PC-3 (cell line): ENCODE measurements around the gene DIP2B.

Experiments used
- EZH2phosphoT487 ChIP-seq: fragments of 300-600 bp; sonication (generic); IDR thresholded peaks from 2 replicates; pipeline ENCODE4 v1.6.1; 2018; ENCODE audit warnings: mild to moderate bottlenecking, antibody characterized with exemption, low read length, borderline replicate concordance
- TF ChIP-seq, protein P1 (sequence below): fragments of 300-600 bp; sonication (generic); conservative IDR thresholded peaks from 2 replicates; pipeline ENCODE4 v1.5.1; 2017; ENCODE audit warnings: antibody characterized with exemption, low read depth, mild to moderate bottlenecking, low read length

DNA sequence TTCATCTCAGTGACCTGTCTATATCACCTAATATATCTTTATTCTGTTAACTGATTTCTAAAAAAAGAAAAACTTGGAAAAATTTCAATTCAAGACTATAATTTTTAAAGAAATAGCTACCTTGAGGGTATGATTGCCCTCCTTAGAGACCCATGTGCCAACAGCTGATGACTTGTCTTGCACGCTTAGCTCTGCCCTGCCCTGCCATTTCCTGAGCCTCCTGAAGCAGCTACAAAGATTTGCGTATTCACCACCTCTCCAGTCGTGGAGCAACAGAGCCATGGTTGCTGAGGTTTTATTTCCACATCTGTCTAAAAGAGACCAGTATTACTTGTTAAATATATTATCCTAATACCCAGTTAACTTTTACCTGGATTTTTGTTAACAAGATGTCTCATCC is 167.4 kb downstream of the DIP2B start:
- TF ChIP-seq, protein P1, sequence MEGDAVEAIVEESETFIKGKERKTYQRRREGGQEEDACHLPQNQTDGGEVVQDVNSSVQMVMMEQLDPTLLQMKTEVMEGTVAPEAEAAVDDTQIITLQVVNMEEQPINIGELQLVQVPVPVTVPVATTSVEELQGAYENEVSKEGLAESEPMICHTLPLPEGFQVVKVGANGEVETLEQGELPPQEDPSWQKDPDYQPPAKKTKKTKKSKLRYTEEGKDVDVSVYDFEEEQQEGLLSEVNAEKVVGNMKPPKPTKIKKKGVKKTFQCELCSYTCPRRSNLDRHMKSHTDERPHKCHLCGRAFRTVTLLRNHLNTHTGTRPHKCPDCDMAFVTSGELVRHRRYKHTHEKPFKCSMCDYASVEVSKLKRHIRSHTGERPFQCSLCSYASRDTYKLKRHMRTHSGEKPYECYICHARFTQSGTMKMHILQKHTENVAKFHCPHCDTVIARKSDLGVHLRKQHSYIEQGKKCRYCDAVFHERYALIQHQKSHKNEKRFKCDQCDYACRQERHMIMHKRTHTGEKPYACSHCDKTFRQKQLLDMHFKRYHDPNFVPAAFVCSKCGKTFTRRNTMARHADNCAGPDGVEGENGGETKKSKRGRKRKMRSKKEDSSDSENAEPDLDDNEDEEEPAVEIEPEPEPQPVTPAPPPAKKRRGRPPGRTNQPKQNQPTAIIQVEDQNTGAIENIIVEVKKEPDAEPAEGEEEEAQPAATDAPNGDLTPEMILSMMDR: no peak
- TF ChIP-seq EZH2phosphoT487: no peak
